ENCODE results near the gene SLC6A13. TPM values are rescaled to one million over a fixed set of nuclear protein-coding genes. Genes with fewer than 3 reads are reported as not detected.
"Not testable (repeated sequence)": the region's sequence is repeated elsewhere in the genome, so short reads cannot be mapped to it uniquely, and the experiment has no call there.

SLC6A13 gene
- total RNA-seq, 4 donors from 2014 or later: not detected

GRCh38 chr12:191541-191940 lies 71.1 kb downstream of the SLC6A13 start:
- Histone ChIP-seq H3K4me1 (peaks cover 11 to 18% (median 16%) of the 10 kb centered on the region in 4 donors), H3K27ac (replicated peaks in 1 of 4) (no peak overlapping the region), H3K27me3 (peaks cover 0 to 69% (median 4%) of the 10 kb centered on the region in 4 donors), H3K4me3 (no peak overlapping the region), H3K36me3 (no peaks in the 10 kb centered on the region), H3K9me3 (no peaks in the 10 kb centered on the region)
- DNase-seq (ENCODE audit: extremely low spot score): no peak
- intact Hi-C loops (cut with DNase I): no loop called here
- TF ChIP-seq POLR2AphosphoS5 (IDR thresholded peaks at IDR 0.05): no peak
- TF ChIP-seq EP300 (IDR thresholded peaks at IDR 0.05): no peak
- TF ChIP-seq POLR2A (IDR thresholded peaks at IDR 0.05; ENCODE audit: low read depth): no peak
- TF ChIP-seq CTCF (IDR thresholded peaks at IDR 0.05): no peak
- WGBS: 83% methylated on average over 3 of the region's 3 CpGs

GRCh38 chr12:190881-191280 lies 71.8 kb downstream of the SLC6A13 start:
- Histone ChIP-seq H3K4me3 (no peak overlapping the region), H3K4me1 (peaks cover 11 to 18% (median 16%) of the 10 kb centered on the region in 4 donors), H3K36me3 (no peaks in the 10 kb centered on the region), H3K9me3 (no peaks in the 10 kb centered on the region), H3K27me3 (peaks cover 0 to 62% (median 4%) of the 10 kb centered on the region in 4 donors), H3K27ac (replicated peaks in 1 of 4) (no peak overlapping the region)
- intact Hi-C loops (cut with DNase I): no loop called here
- DNase-seq (ENCODE audit: extremely low spot score): no peak
- WGBS: 93% methylated on average over 5 of the region's 8 CpGs
- TF ChIP-seq POLR2A (IDR thresholded peaks at IDR 0.05; ENCODE audit: low read depth) (no peak), EP300 (IDR thresholded peaks at IDR 0.05) (no peak), POLR2AphosphoS5 (IDR thresholded peaks at IDR 0.05) (no peak), CTCF (IDR thresholded peaks at IDR 0.05) (no peak)

- Histone ChIP-seq H3K4me1 (peaks cover 11 to 18% (median 16%) of the 10 kb centered on the region in 4 donors), H3K27me3 (peaks cover 0 to 49% (median 4%) of the 10 kb centered on the region in 4 donors), H3K9me3 (no peaks in the 10 kb centered on the region), H3K27ac (replicated peaks in 1 of 4) (no peak overlapping the region), H3K36me3 (no peaks in the 10 kb centered on the region), H3K4me3 (no peak overlapping the region)
- DNase-seq (ENCODE audit: extremely low spot score): no peak
- TF ChIP-seq POLR2AphosphoS5 (IDR thresholded peaks at IDR 0.05) (no peak), CTCF (IDR thresholded peaks at IDR 0.05) (no peak), POLR2A (IDR thresholded peaks at IDR 0.05; ENCODE audit: low read depth) (no peak), EP300 (IDR thresholded peaks at IDR 0.05) (no peak)
- 74% methylated on average over 6 of the region's 6 CpGs for WGBS
- intact Hi-C loops (cut with DNase I): no loop called here
Observed at GRCh38 chr12:189622-189962, 73.0 kb downstream of the SLC6A13 start.

GRCh38 chr12:188910-189621 lies 73.6 kb downstream of the SLC6A13 start:
- TF ChIP-seq CTCF (IDR thresholded peaks at IDR 0.05) (peak; percentile 69 to 85 (median 79)), POLR2AphosphoS5 (IDR thresholded peaks at IDR 0.05) (no peak)
- H3K27ac ChIP-seq (replicated peaks in 1 of 4): no peak overlapping the region
- H3K27me3 ChIP-seq: peaks cover 0 to 44% (median 2%) of the 10 kb centered on the region in 4 donors
- peak overlapping the region; percentile 44 to 66 (median 56) for H3K4me3 ChIP-seq
- H3K36me3 ChIP-seq: no peaks in the 10 kb centered on the region
- WGBS: 25% methylated on average over 11 of the region's 52 CpGs
- no peaks in the 10 kb centered on the region for H3K9me3 ChIP-seq
- intact Hi-C loops (cut with DNase I): no loop called here
- DNase-seq (ENCODE audit: extremely low spot score): no peak
- peaks cover 11 to 18% (median 16%) of the 10 kb centered on the region in 4 donors for H3K4me1 ChIP-seq

- intact Hi-C loops (cut with DNase I); H3K9me3 ChIP-seq; H3K36me3 ChIP-seq; H3K27ac ChIP-seq (replicated peaks in 1 of 4); DNase-seq (ENCODE audit: extremely low spot score): not testable (repeated sequence)
- H3K4me1 ChIP-seq: peaks cover 11 to 18% (median 16%) of the 10 kb centered on the region in 4 donors
- H3K27me3 ChIP-seq: peaks cover 0 to 37% (median 0%) of the 10 kb centered on the region in 4 donors
- peak overlapping the region; percentile 44 to 66 (median 56) for H3K4me3 ChIP-seq
- 62% methylated on average over 28 of the region's 53 CpGs for WGBS
Observed at GRCh38 chr12:187986-188909, 74.4 kb downstream of the SLC6A13 start.
